OCI-LY1 (cell line): Measurements from ENCODE around the gene MRPL43.

ENCODE experiments used
- CTCF ChIP-seq: fragments of 200-600 bp; sonication (generic), shearing (Covaris generic); IDR thresholded peaks from 2 replicates; pipeline ENCODE4 v1.5.1; 2017; ENCODE audit warnings: mild to moderate bottlenecking, antibody characterized with exemption, low read length, moderate library complexity, mixed read lengths
- EZH2 ChIP-seq: fragments of 200-600 bp; sonication (generic), shearing (Covaris generic); IDR thresholded peaks from 2 replicates; pipeline ENCODE4 v1.8.0; 2017; ENCODE audit warnings: borderline replicate concordance, mixed run types, mild to moderate bottlenecking, antibody characterized with exemption, low read length, moderate library complexity, mixed read lengths

GRCh38 chr10:100996678-100997359 lies 9.5 kb upstream of the MRPL43 start:
- TF ChIP-seq CTCF, result no peak
- no peak for TF ChIP-seq EZH2
